Testis (tissue), 2 donors: Measurements from ENCODE around the gene PPP2CA.
"Not testable (repeated sequence)": the region's sequence is repeated elsewhere in the genome, so short reads cannot be mapped to it uniquely, and the experiment has no call there.

Source experiments
- CTCF ChIP-seq, 3 experiments: fragments of 450-650 bp in 2 of 3; fragments of 200-600 bp in 1 of 3; sonication (generic) in 1 of 3; IDR thresholded peaks; one replicate each; pipeline ENCODE4 v1.5.1; 2016 to 2019; ENCODE audit warnings: antibody characterized with exemption in 3 of 3, mild to moderate bottlenecking in 2 of 3, moderate library complexity in 1 of 3
- POLR2A ChIP-seq: fragments of 450-650 bp; IDR thresholded peaks from one replicate; pipeline ENCODE4 v1.6.1; 2017; ENCODE audit warnings: antibody characterized with exemption, mild to moderate bottlenecking, moderate library complexity

GRCh38 chr5:134262629-134263028, 36.8 kb upstream of the PPP2CA start:
- not testable (repeated sequence) for TF ChIP-seq CTCF (IDR thresholded peaks at IDR 0.05); POLR2A
